Retina (tissue), 1 donor: ENCODE results near the gene SGPP2.
A peak's percentile ranks its signal among the peaks of the same experiment; 100 is the strongest.
"Not testable (repeated sequence)": the region's sequence is repeated elsewhere in the genome, so short reads cannot be mapped to it uniquely, and the experiment has no call there.

Experiments used
- DNase-seq: peaks from one replicate; pipeline ENCODE4 v3.0.0-alpha.2; 2016

SGPP2 gene

GRCh38 chr2:222424276-222424728 lies at the start of gene SGPP2:
TSS of gene SGPP2 (plus strand) at chr2:222424543. CDS start at chr2:222424603, 60 bp downstream.
- no peak for DNase-seq

GRCh38 chr2:222375798-222376197 lies 48.5 kb upstream of the SGPP2 start:
- DNase-seq: no peak

- DNase-seq: no peak
These were observed 43.9 kb upstream of the SGPP2 start for GRCh38 chr2:222380456-222380855.

GRCh38 chr2:222381566-222381965 lies 42.8 kb upstream of the SGPP2 start:
- peak; percentile 43 for DNase-seq

GRCh38 chr2:222383255-222383654 lies 41.1 kb upstream of the SGPP2 start:
- no peak for DNase-seq

GRCh38 chr2:222391743-222392285 lies 32.5 kb upstream of the SGPP2 start:
- no peak for DNase-seq

GRCh38 chr2:222393733-222394267 lies 30.5 kb upstream of the SGPP2 start:
- no peak for DNase-seq

GRCh38 chr2:222398446-222398885 lies 25.9 kb upstream of the SGPP2 start:
- DNase-seq: no peak

- no peak for DNase-seq
These were observed 25.1 kb upstream of the SGPP2 start for GRCh38 chr2:222399038-222399783.

GRCh38 chr2:222404151-222404905 lies 20.0 kb upstream of the SGPP2 start:
- DNase-seq: no peak

GRCh38 chr2:222408684-222409083 lies 15.7 kb upstream of the SGPP2 start:
- no peak for DNase-seq

- DNase-seq: no peak
These were observed 13.8 kb upstream of the SGPP2 start for GRCh38 chr2:222410534-222410933.

- DNase-seq: not testable (repeated sequence)
These were observed 12.0 kb upstream of the SGPP2 start for GRCh38 chr2:222412334-222412733.

GRCh38 chr2:222413295-222413911 lies 10.9 kb upstream of the SGPP2 start:
- DNase-seq: no peak

GRCh38 chr2:222418739-222419138 lies 5.6 kb upstream of the SGPP2 start:
- no peak for DNase-seq

- DNase-seq: no peak
These were observed 3.8 kb upstream of the SGPP2 start for GRCh38 chr2:222420508-222420907.

- peak; percentile 13 for DNase-seq
These were observed 2.7 kb upstream of the SGPP2 start for GRCh38 chr2:222421626-222422025.

GRCh38 chr2:222423186-222423585 lies 1.2 kb upstream of the SGPP2 start:
- DNase-seq: peak; percentile 22

- peak; percentile 27 for DNase-seq
These were observed 589 bp upstream of the SGPP2 start for GRCh38 chr2:222423632-222424275.

- DNase-seq: peak; percentile 65
These were observed 657 bp downstream of the SGPP2 start for GRCh38 chr2:222424729-222425671.

GRCh38 chr2:222427646-222428301 lies 3.4 kb downstream of the SGPP2 start:
- DNase-seq: no peak
